Adrenal gland (tissue), 5 donors: ENCODE measurements around the gene KCNJ18.
"Not testable (repeated sequence)": the region's sequence is repeated elsewhere in the genome, so short reads cannot be mapped to it uniquely, and the experiment has no call there.

ENCODE experiments used
- POLR2A ChIP-seq, 2 donors: fragments of 450-650 bp; IDR thresholded peaks; one replicate each; pipeline ENCODE4 v1.6.1; 2017; ENCODE audit warnings: antibody characterized with exemption in 2 of 2, mild to moderate bottlenecking in 2 of 2, moderate library complexity in 1 of 2
- TF ChIP-seq, protein P1 (sequence below), 6 experiments: fragments of 450-650 bp in 4 of 6; fragments of 200-600 bp in 2 of 6; sonication (generic) in 1 of 6; IDR thresholded peaks; 1 replicate in 5 of 6; 2 replicates in 1 of 6; pipeline versions ENCODE4 v1.5.1 to v1.8.0; 2016 to 2021; ENCODE audit warnings: antibody characterized with exemption in 6 of 6, mild to moderate bottlenecking in 2 of 6, moderate library complexity in 1 of 6
- donor health status: DM: no; HTN: no; CAD: no.

DNA sequence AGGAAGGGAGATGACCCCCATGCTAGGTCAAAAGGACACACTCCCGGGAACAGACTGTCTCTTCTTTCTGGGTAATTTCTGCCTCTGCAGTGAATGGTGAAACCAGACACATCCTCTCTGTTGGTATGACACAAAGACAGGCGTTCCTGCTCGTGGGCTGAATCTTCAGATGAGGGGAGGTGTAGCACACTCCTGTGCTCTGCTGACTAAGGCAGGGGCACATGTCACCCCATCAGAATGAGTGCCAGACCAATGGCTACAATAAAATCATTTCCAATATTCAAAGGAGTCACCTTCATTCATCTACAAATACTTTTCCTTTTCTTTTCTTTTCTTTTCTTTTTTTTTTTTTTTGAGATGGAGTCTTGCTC is 24.2 kb upstream of the KCNJ18 start:
- TF ChIP-seq, protein P1, sequence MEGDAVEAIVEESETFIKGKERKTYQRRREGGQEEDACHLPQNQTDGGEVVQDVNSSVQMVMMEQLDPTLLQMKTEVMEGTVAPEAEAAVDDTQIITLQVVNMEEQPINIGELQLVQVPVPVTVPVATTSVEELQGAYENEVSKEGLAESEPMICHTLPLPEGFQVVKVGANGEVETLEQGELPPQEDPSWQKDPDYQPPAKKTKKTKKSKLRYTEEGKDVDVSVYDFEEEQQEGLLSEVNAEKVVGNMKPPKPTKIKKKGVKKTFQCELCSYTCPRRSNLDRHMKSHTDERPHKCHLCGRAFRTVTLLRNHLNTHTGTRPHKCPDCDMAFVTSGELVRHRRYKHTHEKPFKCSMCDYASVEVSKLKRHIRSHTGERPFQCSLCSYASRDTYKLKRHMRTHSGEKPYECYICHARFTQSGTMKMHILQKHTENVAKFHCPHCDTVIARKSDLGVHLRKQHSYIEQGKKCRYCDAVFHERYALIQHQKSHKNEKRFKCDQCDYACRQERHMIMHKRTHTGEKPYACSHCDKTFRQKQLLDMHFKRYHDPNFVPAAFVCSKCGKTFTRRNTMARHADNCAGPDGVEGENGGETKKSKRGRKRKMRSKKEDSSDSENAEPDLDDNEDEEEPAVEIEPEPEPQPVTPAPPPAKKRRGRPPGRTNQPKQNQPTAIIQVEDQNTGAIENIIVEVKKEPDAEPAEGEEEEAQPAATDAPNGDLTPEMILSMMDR (IDR thresholded peaks at IDR 0.05): not testable (repeated sequence)
- TF ChIP-seq POLR2A (IDR thresholded peaks at IDR 0.05): not testable (repeated sequence)
